Measurements from ENCODE around the gene ARHGEF38. TPM values are rescaled to one million over a fixed set of nuclear protein-coding genes. Genes with fewer than 3 reads are reported as not detected.

ARHGEF38 gene
- total and polyA plus RNA-seq, 9 donors: 0.12 to 1.3 (median 0.24) TPM; not detected in 5

DNA sequence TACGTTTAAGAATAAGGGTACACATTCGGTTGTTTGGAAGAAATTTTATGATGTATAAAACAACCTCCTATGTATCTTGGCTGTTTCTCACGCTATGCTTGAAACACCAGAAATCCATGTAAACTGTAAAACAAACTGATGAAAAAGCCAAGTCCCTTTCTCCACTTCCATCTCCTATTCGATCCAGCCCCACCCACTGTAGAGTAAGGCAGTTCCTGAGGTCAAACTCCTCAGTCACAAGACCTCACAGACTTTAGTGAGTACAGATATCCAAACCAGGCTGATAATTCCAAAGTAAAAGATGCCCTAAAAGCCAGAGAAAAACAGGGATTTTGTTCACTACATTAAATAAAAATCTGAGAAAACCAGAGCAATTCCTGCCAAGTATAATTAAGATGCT is 45.6 kb downstream of the ARHGEF38 start:
- no peak overlapping the region for H3K27ac ChIP-seq
- no peaks in the 10 kb centered on the region for H3K36me3 ChIP-seq
- intact Hi-C loops (cut with DNase I): no loop called here
- no peaks in the 10 kb centered on the region for H3K9me3 ChIP-seq
- TF ChIP-seq EP300 (IDR thresholded peaks at IDR 0.05) (no peak), POLR2A (IDR thresholded peaks at IDR 0.05) (no peak)
- TF ChIP-seq, protein P1, sequence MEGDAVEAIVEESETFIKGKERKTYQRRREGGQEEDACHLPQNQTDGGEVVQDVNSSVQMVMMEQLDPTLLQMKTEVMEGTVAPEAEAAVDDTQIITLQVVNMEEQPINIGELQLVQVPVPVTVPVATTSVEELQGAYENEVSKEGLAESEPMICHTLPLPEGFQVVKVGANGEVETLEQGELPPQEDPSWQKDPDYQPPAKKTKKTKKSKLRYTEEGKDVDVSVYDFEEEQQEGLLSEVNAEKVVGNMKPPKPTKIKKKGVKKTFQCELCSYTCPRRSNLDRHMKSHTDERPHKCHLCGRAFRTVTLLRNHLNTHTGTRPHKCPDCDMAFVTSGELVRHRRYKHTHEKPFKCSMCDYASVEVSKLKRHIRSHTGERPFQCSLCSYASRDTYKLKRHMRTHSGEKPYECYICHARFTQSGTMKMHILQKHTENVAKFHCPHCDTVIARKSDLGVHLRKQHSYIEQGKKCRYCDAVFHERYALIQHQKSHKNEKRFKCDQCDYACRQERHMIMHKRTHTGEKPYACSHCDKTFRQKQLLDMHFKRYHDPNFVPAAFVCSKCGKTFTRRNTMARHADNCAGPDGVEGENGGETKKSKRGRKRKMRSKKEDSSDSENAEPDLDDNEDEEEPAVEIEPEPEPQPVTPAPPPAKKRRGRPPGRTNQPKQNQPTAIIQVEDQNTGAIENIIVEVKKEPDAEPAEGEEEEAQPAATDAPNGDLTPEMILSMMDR (IDR thresholded peaks at IDR 0.05): no peak
- 73 to 77% (median 76%) methylated on average over 4 of the region's 4 CpGs for WGBS, 3 donors
- H3K27me3 ChIP-seq: no peaks in the 10 kb centered on the region
- H3K4me1 ChIP-seq (ENCODE audit: insufficient read depth): no peaks in the 10 kb centered on the region
- H3K4me3 ChIP-seq: no peak overlapping the region
- DNase-seq: no peak

DNA sequence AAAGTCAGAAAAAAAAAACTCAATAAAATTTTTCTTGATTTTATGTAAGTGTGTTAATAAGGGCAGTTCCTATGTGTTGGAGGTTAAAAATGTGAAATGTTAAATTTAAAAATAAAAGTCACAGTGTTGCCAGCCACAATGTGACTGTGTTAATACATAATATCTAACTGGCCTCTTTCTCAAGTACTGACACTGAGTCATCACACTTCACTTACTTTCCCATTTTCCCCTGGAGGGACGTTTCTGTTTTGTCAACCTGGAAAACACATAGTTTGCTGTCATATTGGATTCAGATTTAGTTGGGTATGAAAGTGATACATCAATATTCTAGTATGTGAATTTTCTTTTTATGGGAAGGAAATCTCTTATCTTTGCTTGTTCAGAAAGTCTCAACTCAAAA is 46.4 kb downstream of the ARHGEF38 start:
- no peaks in the 10 kb centered on the region for H3K4me1 ChIP-seq (ENCODE audit: insufficient read depth)
- DNase-seq: no peak
- H3K36me3 ChIP-seq: no peaks in the 10 kb centered on the region
- 28 to 42% (median 38%) methylated on average over 1 of the region's 1 CpG for WGBS, 3 donors
- no peaks in the 10 kb centered on the region for H3K27me3 ChIP-seq
- TF ChIP-seq EP300 (IDR thresholded peaks at IDR 0.05) (no peak), POLR2A (IDR thresholded peaks at IDR 0.05) (no peak)
- TF ChIP-seq, protein P1 (IDR thresholded peaks at IDR 0.05): no peak
- no peak overlapping the region for H3K4me3 ChIP-seq
- H3K9me3 ChIP-seq: no peaks in the 10 kb centered on the region
- intact Hi-C loops (cut with DNase I): no loop called here
- no peak overlapping the region for H3K27ac ChIP-seq

DNA sequence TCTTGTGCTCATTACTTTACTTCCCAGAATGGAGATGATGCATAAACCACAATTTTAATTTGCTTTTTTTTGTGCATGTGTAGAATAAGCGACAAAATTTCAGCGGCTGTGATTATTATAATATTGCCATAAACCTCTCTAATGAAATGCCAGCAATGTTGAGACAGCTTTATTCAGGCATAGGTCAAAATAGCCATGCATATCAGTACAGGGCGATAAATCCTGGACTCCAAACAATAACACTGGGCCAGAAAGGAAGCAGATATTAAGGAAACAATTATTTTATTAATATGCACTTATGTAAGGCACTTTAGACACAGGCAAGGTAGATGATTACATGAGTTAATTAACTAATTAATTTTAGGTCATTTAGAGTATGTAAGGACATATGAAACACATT is 47.1 kb downstream of the ARHGEF38 start:
- H3K27ac ChIP-seq: no peak overlapping the region
- H3K36me3 ChIP-seq: no peaks in the 10 kb centered on the region
- TF ChIP-seq POLR2A (IDR thresholded peaks at IDR 0.05) (no peak), EP300 (IDR thresholded peaks at IDR 0.05) (no peak)
- TF ChIP-seq, protein P1 (IDR thresholded peaks at IDR 0.05): no peak
- no peak overlapping the region for H3K4me3 ChIP-seq
- intact Hi-C loops (cut with DNase I): no loop called here
- 43 to 56% (median 48%) methylated on average over 3 of the region's 3 CpGs for WGBS, 3 donors
- DNase-seq: no peak
- H3K9me3 ChIP-seq: no peaks in the 10 kb centered on the region
- H3K4me1 ChIP-seq (ENCODE audit: insufficient read depth): no peaks in the 10 kb centered on the region
- no peaks in the 10 kb centered on the region for H3K27me3 ChIP-seq

DNA sequence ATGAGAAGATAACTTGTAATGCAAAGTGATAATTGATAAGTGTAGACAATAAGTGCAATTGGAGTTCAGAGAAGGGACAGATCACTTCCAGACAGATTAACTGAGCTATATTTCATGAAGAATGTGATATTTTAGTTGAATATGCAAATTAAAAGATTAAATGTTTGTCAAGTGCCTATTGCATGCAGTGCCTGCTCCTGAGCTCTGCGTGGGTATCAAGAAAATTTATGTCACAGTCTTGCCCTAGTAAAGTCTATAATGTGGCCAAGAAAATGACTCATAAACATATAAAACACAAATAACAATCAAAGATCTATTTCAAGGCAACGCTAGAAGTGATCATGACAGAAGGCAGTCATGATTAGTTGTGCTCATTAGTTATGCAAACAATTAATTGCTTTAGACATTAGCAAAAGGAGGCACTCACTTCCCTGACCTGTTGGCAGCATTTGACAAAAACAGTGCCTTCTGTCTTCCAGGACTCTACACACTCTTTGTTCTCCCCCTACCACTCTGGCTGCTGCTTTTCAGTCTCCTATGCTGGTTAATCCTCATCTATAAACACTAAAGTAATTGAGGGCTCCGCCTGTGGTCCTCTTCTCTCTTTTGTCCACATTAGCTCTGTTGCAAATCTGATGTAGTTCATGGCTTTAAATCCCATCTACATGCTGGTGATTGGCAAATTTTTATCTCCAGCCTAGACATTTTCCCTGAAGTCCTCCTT is 47.7 kb downstream of the ARHGEF38 start:
- no peaks in the 10 kb centered on the region for H3K36me3 ChIP-seq
- no peaks in the 10 kb centered on the region for H3K4me1 ChIP-seq (ENCODE audit: insufficient read depth)
- no peak overlapping the region for H3K27ac ChIP-seq
- intact Hi-C loops (cut with DNase I): no loop called here
- TF ChIP-seq EP300 (IDR thresholded peaks at IDR 0.05): no peak
- no peak for TF ChIP-seq POLR2A (IDR thresholded peaks at IDR 0.05)
- TF ChIP-seq, protein P1 (IDR thresholded peaks at IDR 0.05): no peak
- WGBS, 3 donors: 65 to 81% (median 79%) methylated on average over 3 of the region's 3 CpGs
- no peak overlapping the region for H3K4me3 ChIP-seq
- DNase-seq: no peak
- no peaks in the 10 kb centered on the region for H3K27me3 ChIP-seq
- H3K9me3 ChIP-seq: no peaks in the 10 kb centered on the region

Measured in ovary (tissue), 9 donors.